Keratinocyte (primary cell): Measurements from ENCODE around the gene ACOT7.
"Not testable (repeated sequence)": the region's sequence is repeated elsewhere in the genome, so short reads cannot be mapped to it uniquely, and the experiment has no call there.

Experiments
- EZH2 ChIP-seq: IDR thresholded peaks from one replicate; pipeline ENCODE4 v1.6.1; 2012; ENCODE audit warnings: inconsistent platforms, mild to moderate bottlenecking, low read length, moderate library complexity
- TF ChIP-seq, protein P1 (sequence below), 3 experiments: IDR thresholded peaks in 1 of 3; conservative IDR thresholded peaks in 1 of 3; optimal IDR thresholded peaks in 1 of 3; 2 replicates in 2 of 3; 3 replicates in 1 of 3; pipeline versions ENCODE3 to v1.5.1; 2011; ENCODE audit warnings: low read length in 3 of 3, mild to moderate bottlenecking in 3 of 3, moderate library complexity in 2 of 3, control low read depth in 1 of 3, inconsistent platforms in 1 of 3; ENCODE audit not compliant: insufficient read depth in 2 of 3; ENCODE audit errors: extremely low read depth in 1 of 3

DNA sequence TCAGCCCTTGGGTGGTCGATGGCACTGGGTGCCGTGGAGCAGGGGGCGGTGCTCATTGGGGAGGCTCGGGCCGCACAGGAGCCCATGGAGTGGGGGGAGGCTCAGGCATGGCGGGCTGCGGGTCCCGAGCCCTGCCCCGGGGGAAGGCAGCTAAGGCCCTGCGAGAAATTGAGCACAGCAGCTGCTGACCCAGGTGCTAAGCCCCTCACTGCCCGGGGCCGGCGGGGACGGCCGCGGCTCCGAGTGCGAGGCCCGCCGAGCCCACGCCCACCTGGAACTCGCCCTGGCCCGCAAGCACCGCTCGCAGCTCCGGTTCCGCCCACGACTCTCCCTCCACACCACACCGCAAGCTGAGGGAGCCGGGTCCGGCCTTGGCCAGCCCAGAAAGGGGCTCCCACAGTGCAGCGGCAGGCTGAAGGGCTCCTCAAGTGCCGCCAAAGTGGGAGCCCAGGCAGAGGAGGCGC, 2.2 kb upstream of the ACOT7 start:
- TF ChIP-seq, protein P1, sequence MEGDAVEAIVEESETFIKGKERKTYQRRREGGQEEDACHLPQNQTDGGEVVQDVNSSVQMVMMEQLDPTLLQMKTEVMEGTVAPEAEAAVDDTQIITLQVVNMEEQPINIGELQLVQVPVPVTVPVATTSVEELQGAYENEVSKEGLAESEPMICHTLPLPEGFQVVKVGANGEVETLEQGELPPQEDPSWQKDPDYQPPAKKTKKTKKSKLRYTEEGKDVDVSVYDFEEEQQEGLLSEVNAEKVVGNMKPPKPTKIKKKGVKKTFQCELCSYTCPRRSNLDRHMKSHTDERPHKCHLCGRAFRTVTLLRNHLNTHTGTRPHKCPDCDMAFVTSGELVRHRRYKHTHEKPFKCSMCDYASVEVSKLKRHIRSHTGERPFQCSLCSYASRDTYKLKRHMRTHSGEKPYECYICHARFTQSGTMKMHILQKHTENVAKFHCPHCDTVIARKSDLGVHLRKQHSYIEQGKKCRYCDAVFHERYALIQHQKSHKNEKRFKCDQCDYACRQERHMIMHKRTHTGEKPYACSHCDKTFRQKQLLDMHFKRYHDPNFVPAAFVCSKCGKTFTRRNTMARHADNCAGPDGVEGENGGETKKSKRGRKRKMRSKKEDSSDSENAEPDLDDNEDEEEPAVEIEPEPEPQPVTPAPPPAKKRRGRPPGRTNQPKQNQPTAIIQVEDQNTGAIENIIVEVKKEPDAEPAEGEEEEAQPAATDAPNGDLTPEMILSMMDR (optimal IDR thresholded peaks at IDR 0.05 in 1 of 3, IDR thresholded peaks at IDR 0.05 in 1 of 3, conservative IDR thresholded peaks at IDR 0.05 in 1 of 3; ENCODE audit: extremely low read depth in 1 of 3, insufficient read depth in 2 of 3, low read length in 3 of 3), result not testable (repeated sequence)
- not testable (repeated sequence) for TF ChIP-seq EZH2
